H1 (cell line): ENCODE data around the gene NOD2. TPM values are rescaled to one million over a fixed set of nuclear protein-coding genes. Genes with fewer than 3 reads are reported as not detected.

ENCODE experiments used
- CTCF ChIA-PET: fragments of 300-600 bp; sonication (Branson Sonifier 250); formaldehyde crosslinking; loops from one replicate; lab custom pipeline; 2021; ENCODE audit not compliant: partially characterized antibody; lab: Charles Lee
- POLR2A ChIA-PET: fragments of 300-600 bp; sonication (Branson Sonifier 250); formaldehyde crosslinking; loops from one replicate; lab custom pipeline; 2021; ENCODE audit warnings: inconsistent platforms; ENCODE audit not compliant: partially characterized antibody; lab: Charles Lee
- DNase-seq, 2 experiments: peaks; one replicate each; pipeline versions ENCODE4 v3.0.0 to v3.0.0-alpha.2; 2010 to 2022; ENCODE audit warnings: low spot score in 2 of 2, low read depth in 1 of 2, mixed read lengths in 1 of 2
- FAIRE-seq: peaks from 2 replicates; lab custom pipeline; 2011; peaks lifted over from hg19 to GRCh38; lab: Jason Lieb, UNC
- H2AFZ ChIP-seq: 2 replicates; pipeline ENCODE4 v1.8.1; 2012; ENCODE audit warnings: low read length, inconsistent platforms
- H2AK5ac ChIP-seq: 2 replicates; pipeline ENCODE4 v1.6.1; 2013; ENCODE audit warnings: low read depth, low read length
- H2BK120ac ChIP-seq: replicated peaks from 2 replicates; pipeline ENCODE3; 2013; ENCODE audit warnings: low read depth, low read length, inconsistent platforms
- H2BK12ac ChIP-seq: 2 replicates; pipeline ENCODE4 v1.6.1; 2013; ENCODE audit warnings: low read depth, low read length
- H2BK15ac ChIP-seq: 2 replicates; pipeline ENCODE4 v1.6.1; 2013; ENCODE audit warnings: low read length
- H2BK20ac ChIP-seq: 2 replicates; pipeline ENCODE4 v1.6.1; 2013; ENCODE audit warnings: low read length
- H2BK5ac ChIP-seq: 2 replicates; pipeline ENCODE4 v1.6.1; 2013; ENCODE audit warnings: low read depth, low read length
- H3K14ac ChIP-seq: 2 replicates; pipeline ENCODE4 v1.6.1; 2013; ENCODE audit warnings: inconsistent platforms; ENCODE audit not compliant: insufficient read length
- H3K18ac ChIP-seq: 2 replicates; pipeline ENCODE4 v1.6.1; 2013; ENCODE audit warnings: low read length; ENCODE audit errors: extremely low read depth
- H3K23ac ChIP-seq: 2 replicates; pipeline ENCODE4 v1.6.1; 2013; ENCODE audit warnings: inconsistent platforms; ENCODE audit not compliant: insufficient read length
- H3K23me2 ChIP-seq: 2 replicates; pipeline ENCODE4 v1.6.1; 2013; ENCODE audit warnings: low read depth, low read length
- H3K27ac ChIP-seq: 2 replicates; pipeline ENCODE4 v1.6.1; 2011; ENCODE audit warnings: low read depth, low read length, inconsistent platforms
- H3K27me3 ChIP-seq, 4 experiments: replicated peaks in 1 of 4; 1 replicate in 1 of 4; 2 replicates in 3 of 4; pipeline versions ENCODE4 v1.6.1 to v1.8.1; 2011 to 2013; ENCODE audit warnings: low read length in 3 of 4, mild to moderate bottlenecking in 3 of 4, inconsistent platforms in 2 of 4, mixed read lengths in 2 of 4, moderate library complexity in 1 of 4; ENCODE audit not compliant: control insufficient read depth in 3 of 4, insufficient read depth in 3 of 4; ENCODE audit errors: extremely low read depth in 1 of 4
- H3K36me3 ChIP-seq, 4 experiments: 2 replicates each; pipeline versions ENCODE4 v1.6.1 to v1.8.1; 2011 to 2013; ENCODE audit warnings: mild to moderate bottlenecking in 4 of 4, low read length in 3 of 4, moderate library complexity in 2 of 4, control low read depth in 1 of 4, inconsistent platforms in 1 of 4; ENCODE audit not compliant: insufficient read depth in 4 of 4, control insufficient read depth in 2 of 4
- H3K4ac ChIP-seq: replicated peaks from 2 replicates; pipeline ENCODE3; 2013; ENCODE audit warnings: low read length, low read depth, mixed read lengths, inconsistent platforms; ENCODE audit not compliant: insufficient read length
- H3K4me1 ChIP-seq, 4 experiments: replicated peaks in 1 of 4; 1 replicate in 1 of 4; 2 replicates in 3 of 4; pipeline versions ENCODE4 v1.6.1 to v1.8.1; 2011 to 2013; ENCODE audit warnings: low read length in 3 of 4, inconsistent platforms in 2 of 4, mixed read lengths in 1 of 4; ENCODE audit not compliant: insufficient read depth in 4 of 4, control insufficient read depth in 3 of 4
- H3K4me2 ChIP-seq, 2 experiments: 2 replicates each; pipeline versions ENCODE4 v1.6.1 to v1.8.1; 2011 to 2013; ENCODE audit warnings: low read depth in 2 of 2, low read length in 2 of 2, control low read depth in 1 of 2, inconsistent platforms in 1 of 2, mild to moderate bottlenecking in 1 of 2; ENCODE audit not compliant: insufficient read depth in 1 of 2
- H3K4me3 ChIP-seq, 4 experiments: fragments of 200-600, 300-600 bp in 1 of 4; sonication (generic), shearing (Covaris generic), sonication (Bioruptor Twin) in 1 of 4; 2 replicates each; pipeline versions ENCODE4 v1.5.1 to v1.8.1; 2011 to 2016; ENCODE audit warnings: low read length in 4 of 4, low read depth in 3 of 4, control low read depth in 2 of 4, inconsistent platforms in 2 of 4, mild to moderate bottlenecking in 2 of 4, mixed read lengths in 1 of 4, moderate library complexity in 1 of 4; ENCODE audit not compliant: insufficient read depth in 2 of 4; ENCODE audit errors: extremely low read depth in 1 of 4
- H3K56ac ChIP-seq: replicated peaks from 2 replicates; pipeline ENCODE3; 2013; ENCODE audit warnings: low read depth, mild to moderate bottlenecking, mixed read lengths, low read length, inconsistent platforms; ENCODE audit not compliant: insufficient read length
- H3K79me1 ChIP-seq: 2 replicates; pipeline ENCODE4 v1.6.1; 2013; ENCODE audit warnings: low read depth, low read length, control low read depth
- H3K79me2 ChIP-seq, 2 experiments: 2 replicates each; pipeline versions ENCODE4 v1.6.1 to v1.8.1; 2012 to 2013; ENCODE audit warnings: low read length in 2 of 2, mild to moderate bottlenecking in 2 of 2, inconsistent platforms in 1 of 2; ENCODE audit not compliant: insufficient read depth in 2 of 2, control insufficient read depth in 1 of 2
- H3K9ac ChIP-seq, 4 experiments: replicated peaks in 1 of 4; 1 replicate in 1 of 4; 2 replicates in 3 of 4; pipeline versions ENCODE4 v1.6.1 to v1.8.1; 2011 to 2013; ENCODE audit warnings: low read depth in 3 of 4, low read length in 3 of 4, control low read depth in 2 of 4, mild to moderate bottlenecking in 2 of 4, moderate library complexity in 2 of 4, inconsistent platforms in 1 of 4; ENCODE audit errors: extremely low read depth in 1 of 4
- H3K9me3 ChIP-seq, 2 experiments: 2 replicates each; pipeline versions ENCODE4 v1.6.1 to v1.8.1; 2012 to 2013; ENCODE audit warnings: mild to moderate bottlenecking in 2 of 2, moderate library complexity in 2 of 2, control low read depth in 1 of 2, inconsistent platforms in 1 of 2, low read depth in 1 of 2, low read length in 1 of 2, mixed read lengths in 1 of 2; ENCODE audit not compliant: insufficient read depth in 2 of 2
- H4K20me1 ChIP-seq, 2 experiments: replicated peaks in 1 of 2; 2 replicates each; pipeline versions ENCODE3 to v1.8.1; 2011 to 2013; ENCODE audit warnings: inconsistent platforms in 2 of 2, low read length in 2 of 2, mild to moderate bottlenecking in 1 of 2; ENCODE audit not compliant: insufficient read depth in 2 of 2, control insufficient read depth in 1 of 2
- H4K5ac ChIP-seq: 2 replicates; pipeline ENCODE4 v1.6.1; 2013; ENCODE audit warnings: low read length, low read depth, mixed read lengths, inconsistent platforms; ENCODE audit not compliant: insufficient read length
- H4K8ac ChIP-seq: 2 replicates; pipeline ENCODE4 v1.8.0; 2013; ENCODE audit warnings: mild to moderate bottlenecking, moderate library complexity, low read length, inconsistent platforms; ENCODE audit not compliant: insufficient read depth; ENCODE audit errors: extremely low read depth
- H4K91ac ChIP-seq: replicated peaks from 2 replicates; pipeline ENCODE3; 2013; ENCODE audit warnings: low read length, mixed read lengths, inconsistent platforms; ENCODE audit not compliant: insufficient read length
- NRF1 ChIP-seq: IDR thresholded peaks from 2 replicates; pipeline ENCODE4 v1.6.1; 2011; ENCODE audit warnings: mild to moderate bottlenecking, low read depth, low read length, improper control_type of control experiment
- POU5F1 ChIP-seq: IDR thresholded peaks from 2 replicates; pipeline ENCODE4 v1.6.1; 2011; ENCODE audit warnings: low read depth, mild to moderate bottlenecking, low read length, moderate library complexity
- ZNF274 ChIP-seq: IDR thresholded peaks from 2 replicates; pipeline ENCODE4 v1.7.0; 2012; ENCODE audit warnings: low read length, borderline replicate concordance; ENCODE audit errors: extremely low read depth
- WGBS, 2 experiments: shearing (Covaris generic) in 1 of 2; methylation state at CpG; one replicate each; pipeline versions ENCODE4 v1.1.6 to v1.1.7; 2013 to 2015; ENCODE audit warnings: low lambda C conversion rate in 2 of 2, mixed read lengths in 2 of 2, inconsistent platforms in 1 of 2, low coverage in 1 of 2, missing lambda C conversion rate in 1 of 2; ENCODE audit not compliant: insufficient replicate concordance in 2 of 2, insufficient coverage in 1 of 2, insufficient read length in 1 of 2; ENCODE audit errors: extremely low coverage in 1 of 2, missing lambda C conversion rate in 1 of 2; 5-methylcytosine and 5-hydroxymethylcytosine counted together
- polyA plus RNA-seq, 7 experiments: library from polyadenylated mRNA; depleted of rRNA in 3 of 7; stranded (reverse) in 5 of 7; unstranded in 2 of 7; fragments of >200 nt in 5 of 7; fragments of 200-250 nt in 2 of 7; gene quantifications; 1 replicate in 5 of 7; 2 replicates in 1 of 7; 4 replicates in 1 of 7; pipeline versions ENCODE4 v1.2.1 to v1.2.3, GENCODE V29; 2011 to 2013; ENCODE audit warnings: missing spikeins in 2 of 7, mixed read lengths in 2 of 7
- total RNA-seq: library from RNA; stranded (reverse); fragmentation: NEBNext Ultra II Directional; extraction: Animal tissue kit (Norgen Biotek cat#: 25700); gene quantifications from 2 replicates; pipeline ENCODE4 v1.2.1, GENCODE V29; 2021

The NOD2 gene
- total and polyA plus RNA-seq, 2 of the 8 experiments (the other 6 are each of a cell fraction or from before 2014, with no cell fraction given), result 0.37 to 0.42 TPM

GRCh38 chr16:50774960-50775359 lies 81.6 kb downstream of the NOD2 start:
- Histone ChIP-seq H3K4me2 (no peak overlapping the region), H3K4me1 (no peaks in the 10 kb centered on the region), H4K5ac (no peak overlapping the region), H2AK5ac (no peak overlapping the region), H2BK20ac (no peak overlapping the region), H2BK120ac (no peak overlapping the region), H3K36me3 (no peaks in the 10 kb centered on the region)
- TF ChIP-seq ZNF274 (no peak), POU5F1 (no peak), NRF1 (no peak)
- TF ChIP-seq, all 59 proteins: peak for 0
- no peak overlapping the region for H3K4ac ChIP-seq
- H3K56ac ChIP-seq, result no peak overlapping the region
- H2AFZ ChIP-seq, result no peak overlapping the region
- H3K9ac ChIP-seq, result no peak overlapping the region
- no peaks in the 10 kb centered on the region for H3K27me3 ChIP-seq
- POLR2A ChIA-PET, result no interaction called here
- H4K91ac ChIP-seq, result no peak overlapping the region
- no peaks in the 10 kb centered on the region for H3K79me1 ChIP-seq
- no peak overlapping the region for H3K14ac ChIP-seq
- H3K4me3 ChIP-seq, result no peak overlapping the region
- no peak overlapping the region for H3K23ac ChIP-seq
- DNase-seq (no peak), FAIRE-seq (no peak)
- no peak overlapping the region for H3K18ac ChIP-seq
- WGBS, 2 experiments, result 80% methylated on average over 3 of the region's 3 CpGs; no CpG with 5 or more reads in 1 of the 2 experiments
- H3K27ac ChIP-seq, result no peak overlapping the region
- H3K23me2 ChIP-seq, result no peaks in the 10 kb centered on the region
- no peaks in the 10 kb centered on the region for H3K9me3 ChIP-seq
- H4K20me1 ChIP-seq, result no peaks in the 10 kb centered on the region
- H3K79me2 ChIP-seq, result no peaks in the 10 kb centered on the region
- H2BK15ac ChIP-seq, result no peak overlapping the region
- no peak overlapping the region for H2BK5ac ChIP-seq
- CTCF ChIA-PET, result no interaction called here
- no peak overlapping the region for H2BK12ac ChIP-seq
- no peak overlapping the region for H4K8ac ChIP-seq
